SK-N-SH (cell line): ENCODE measurements around the gene GLRX5. TPM values are rescaled to one million over a fixed set of nuclear protein-coding genes. Genes with fewer than 3 reads are reported as not detected.

Experiments used
- CTCF ChIA-PET: fragments of 300-600, 350-600 bp; formaldehyde crosslinking; extraction: SDS; loops from one replicate; lab custom pipeline; 2021; lab: Yijun Ruan, JAX
- POLR2A ChIA-PET: fragments of 350-600 bp; sonication (Branson Sonifier 250); formaldehyde crosslinking; extraction: SDS; loops from one replicate; lab custom pipeline; 2020; ENCODE audit warnings: antibody characterized with exemption, inconsistent platforms; lab: Yijun Ruan, JAX
- DNase-seq: peaks from one replicate; pipeline ENCODE4 v3.0.0; 2012
- H2AFZ ChIP-seq: fragments of 200-600 bp; sonication (generic); 2 replicates; pipeline ENCODE4 v1.8.1; 2016; ENCODE audit warnings: antibody characterized with exemption, mild to moderate bottlenecking, low read depth
- H3F3A ChIP-seq: fragments of 200-600 bp; sonication (generic); replicated peaks from 2 replicates; pipeline ENCODE3; 2016; ENCODE audit warnings: antibody characterized with exemption, mild to moderate bottlenecking; ENCODE audit not compliant: insufficient read depth
- H3K27ac ChIP-seq, 2 experiments: fragments of 200-500 bp in 1 of 2; fragments of 200-600 bp in 1 of 2; sonication (Bioruptor generic) in 1 of 2; sonication (generic), shearing (Covaris generic) in 1 of 2; 2 replicates each; pipeline versions ENCODE4 v1.5.1 to v1.6.1; 2014 to 2016; ENCODE audit warnings: low read depth in 2 of 2, inconsistent platforms in 1 of 2, low read length in 1 of 2, mild to moderate bottlenecking in 1 of 2, mixed read lengths in 1 of 2
- H3K27me3 ChIP-seq: fragments of 200-600 bp; sonication (generic), shearing (Covaris generic); 2 replicates; pipeline ENCODE4 v1.6.1; 2016; ENCODE audit warnings: mixed run types; ENCODE audit not compliant: insufficient read depth
- H3K36me3 ChIP-seq, 2 experiments: fragments of 200-500 bp in 1 of 2; fragments of 200-600 bp in 1 of 2; sonication (Bioruptor generic) in 1 of 2; sonication (generic) in 1 of 2; replicated peaks in 1 of 2; 2 replicates each; pipeline versions ENCODE3 to v1.5.1; 2014 to 2016; ENCODE audit warnings: low read length in 1 of 2, mild to moderate bottlenecking in 1 of 2; ENCODE audit not compliant: insufficient read depth in 2 of 2, control insufficient read depth in 1 of 2
- H3K4me1 ChIP-seq, 2 experiments: fragments of 200-500 bp in 1 of 2; fragments of 200-600 bp in 1 of 2; sonication (Bioruptor generic) in 1 of 2; sonication (generic), shearing (Covaris generic) in 1 of 2; 2 replicates each; pipeline versions ENCODE4 v1.5.1 to v1.6.1; 2014 to 2016; ENCODE audit warnings: low read depth in 1 of 2, low read length in 1 of 2, mixed run types in 1 of 2; ENCODE audit not compliant: insufficient read depth in 2 of 2, control insufficient read depth in 1 of 2
- H3K4me2 ChIP-seq: fragments of 200-600 bp; sonication (generic), shearing (Covaris generic); 2 replicates; pipeline ENCODE4 v1.6.1; 2017; ENCODE audit warnings: mixed run types
- H3K4me3 ChIP-seq, 2 experiments: fragments of 200-500 bp in 1 of 2; fragments of 200-600 bp in 1 of 2; sonication (Bioruptor generic) in 1 of 2; sonication (generic), shearing (Covaris generic) in 1 of 2; 2 replicates each; pipeline versions ENCODE4 v1.5.1 to v1.8.1; 2014 to 2016; ENCODE audit warnings: low read depth in 2 of 2, inconsistent platforms in 1 of 2, low read length in 1 of 2, mild to moderate bottlenecking in 1 of 2, mixed read lengths in 1 of 2, moderate library complexity in 1 of 2
- H3K79me2 ChIP-seq: fragments of 200-600 bp; sonication (generic); 2 replicates; pipeline ENCODE4 v1.8.1; 2017; ENCODE audit warnings: mild to moderate bottlenecking; ENCODE audit not compliant: insufficient read depth
- H3K9ac ChIP-seq: fragments of 200-600 bp; sonication (generic); 2 replicates; pipeline ENCODE4 v1.6.1; 2017; ENCODE audit warnings: mixed run types
- H3K9me2 ChIP-seq: fragments of 200-600 bp; sonication (generic); 2 replicates; pipeline ENCODE4 v1.6.1; 2017; ENCODE audit warnings: mixed run types
- H3K9me3 ChIP-seq: fragments of 200-600 bp; sonication (generic); 2 replicates; pipeline ENCODE4 v1.6.1; 2017; ENCODE audit warnings: mixed run types, mild to moderate bottlenecking, moderate library complexity
- H4K20me1 ChIP-seq: fragments of 200-600 bp; sonication (generic); 2 replicates; pipeline ENCODE4 v1.6.1; 2017; ENCODE audit warnings: mild to moderate bottlenecking, mixed run types; ENCODE audit not compliant: insufficient read depth
- CHD2 ChIP-seq: fragments of 150-350 bp; IDR thresholded peaks from 2 replicates; pipeline ENCODE4 v1.6.1; 2018; ENCODE audit warnings: low read length; ENCODE audit not compliant: partially characterized antibody
- ELF1 ChIP-seq: IDR thresholded peaks from 2 replicates; pipeline ENCODE4 v1.4.0; 2012
- EP300 ChIP-seq, 2 experiments: IDR thresholded peaks; 2 replicates each; pipeline versions ENCODE4 v1.4.0 to v1.6.1; 2012; ENCODE audit warnings: borderline replicate concordance in 1 of 2, low read depth in 1 of 2, low read length in 1 of 2
- EZH2phosphoT487 ChIP-seq: fragments of 200-600 bp; sonication (generic); IDR thresholded peaks from 2 replicates; pipeline ENCODE4 v1.6.1; 2017; ENCODE audit warnings: low read depth, mixed run types, mild to moderate bottlenecking, antibody characterized with exemption, moderate library complexity, borderline replicate concordance
- FOSL2 ChIP-seq: IDR thresholded peaks from 2 replicates; pipeline ENCODE4 v1.4.0; 2012; ENCODE audit warnings: low read depth, mild to moderate bottlenecking, moderate library complexity, borderline replicate concordance
- FOXJ3 ChIP-seq: sonication (generic); formaldehyde crosslinking; IDR thresholded peaks from 2 replicates; pipeline ENCODE4 v1.5.1; 2020; ENCODE audit warnings: mild to moderate bottlenecking, missing genetic modification reagents
- IRF3 ChIP-seq: fragments of 150-350 bp; IDR thresholded peaks from 2 replicates; pipeline ENCODE4 v1.6.1; 2016; ENCODE audit warnings: mild to moderate bottlenecking, low read depth, low read length
- JUND ChIP-seq: IDR thresholded peaks from 2 replicates; pipeline ENCODE4 v1.4.0; 2012
- MAX ChIP-seq: IDR thresholded peaks from 2 replicates; pipeline ENCODE4 v1.4.0; 2012; ENCODE audit warnings: low read depth
- NFIC ChIP-seq: IDR thresholded peaks from 2 replicates; pipeline ENCODE4 v1.4.0; 2012; ENCODE audit warnings: borderline replicate concordance
- NRF1 ChIP-seq: IDR thresholded peaks from 2 replicates; pipeline ENCODE4 v1.6.1; 2012; ENCODE audit warnings: low read depth, mild to moderate bottlenecking, low read length
- PBX3 ChIP-seq: IDR thresholded peaks from 2 replicates; pipeline ENCODE4; 2012
- POLR2AphosphoS5 ChIP-seq: IDR thresholded peaks from 2 replicates; pipeline ENCODE4 v1.6.1; 2012; ENCODE audit warnings: low read depth, low read length
- RCOR1 ChIP-seq: fragments of 150-350 bp; IDR thresholded peaks from 2 replicates; pipeline ENCODE4 v1.6.1; 2017; ENCODE audit warnings: antibody characterized with exemption, low read length
- REST ChIP-seq: IDR thresholded peaks from 2 replicates; pipeline ENCODE4 v1.6.1; 2012; ENCODE audit warnings: mild to moderate bottlenecking, low read depth, low read length, moderate library complexity
- RFX5 ChIP-seq: IDR thresholded peaks from 2 replicates; pipeline ENCODE4 v1.6.1; 2012; ENCODE audit warnings: mild to moderate bottlenecking, improper control_type of control experiment, low read length
- RXRA ChIP-seq: IDR thresholded peaks from 2 replicates; pipeline ENCODE4 v1.4.0; 2012; ENCODE audit warnings: low read depth, mild to moderate bottlenecking, borderline replicate concordance
- SIN3A ChIP-seq: IDR thresholded peaks from 2 replicates; pipeline ENCODE4 v1.6.1; 2012; ENCODE audit warnings: low read depth, mild to moderate bottlenecking, low read length, moderate library complexity, borderline replicate concordance
- SMC3 ChIP-seq: IDR thresholded peaks from 2 replicates; pipeline ENCODE4 v1.6.1; 2012; ENCODE audit warnings: low read depth, low read length, improper control_type of control experiment
- TAF1 ChIP-seq: IDR thresholded peaks from 2 replicates; pipeline ENCODE4 v1.6.1; 2012; ENCODE audit warnings: low read depth, mild to moderate bottlenecking, low read length, moderate library complexity, borderline replicate concordance
- TEAD4 ChIP-seq: IDR thresholded peaks from 2 replicates; pipeline ENCODE4 v1.4.0; 2012; ENCODE audit warnings: mild to moderate bottlenecking, borderline replicate concordance; ENCODE audit not compliant: insufficient read depth
- USF1 ChIP-seq: IDR thresholded peaks from 2 replicates; pipeline ENCODE4 v1.4.0; 2012; ENCODE audit warnings: low read depth, borderline replicate concordance
- USF2 ChIP-seq: fragments of 150-350 bp; IDR thresholded peaks from 2 replicates; pipeline ENCODE4 v1.6.1; 2017; ENCODE audit warnings: antibody characterized with exemption, low read length, low read depth, borderline replicate concordance
- ZBTB33 ChIP-seq: IDR thresholded peaks from 2 replicates; pipeline ENCODE4 v1.4.0; 2012; ENCODE audit warnings: low read depth, borderline replicate concordance
- WGBS: methylation state at CpG from one replicate; pipeline ENCODE4 v1.1.6; 2017; ENCODE audit warnings: low lambda C conversion rate; 5-methylcytosine and 5-hydroxymethylcytosine counted together
- polyA plus RNA-seq, 3 experiments: library from polyadenylated mRNA; depleted of rRNA; stranded (reverse); fragments of >200 nt; gene quantifications; 2 replicates each; pipeline ENCODE4 v1.2.3, GENCODE V29; 2012

Gene GLRX5
- polyA plus RNA-seq, 1 of the 3 experiments (the other 2 are of a cell fraction): 29.1 TPM

- Histone ChIP-seq H2AFZ (no peak overlapping the region; the same call in 1 of the 2 replicates), H3K9me3 (no peaks in the 10 kb centered on the region), H3K27me3 (no peaks in the 10 kb centered on the region), H3F3A (peaks cover 16% of the 10 kb centered on the region), H3K4me2 (peak overlapping the region; percentile 19; the same call in 1 of the 2 replicates), H3K9ac (no peak overlapping the region), H4K20me1 (no peaks in the 10 kb centered on the region), H3K27ac (peak overlapping the region; percentile 67 to 83), H3K79me2 (no peaks in the 10 kb centered on the region; the same call in 1 of the 2 replicates), H3K9me2 (no peaks in the 10 kb centered on the region), H3K4me1 (peaks cover 20 to 39% of the 10 kb centered on the region in 2 experiments; a peak in 3 of 4 replicates), H3K36me3 (no peaks in the 10 kb centered on the region), H3K4me3 (no peak overlapping the region; a peak in 1 of 4 replicates)
- peak; percentile 61 for DNase-seq
- ChIA-PET POLR2A (no interaction called here), CTCF (interaction anchor here (1.3 to 1.6 kb wide), 2 partner anchors 13 to 55 kb away, joined by 3 to 5 read pairs; no protein-coding TSS in a partner anchor)
- 37% methylated on average over 9 of the region's 9 CpGs for WGBS
- TF ChIP-seq EP300 (IDR thresholded peaks at IDR 0.05; ENCODE audit: borderline replicate concordance in 1 of 2, low read depth in 1 of 2, low read length in 1 of 2) (peak in 1 of 2 experiments; percentile 81; a peak in 2 of 4 replicates), MAX (no peak), CHD2 (peak; percentile 16), POLR2AphosphoS5 (no peak), EZH2phosphoT487 (no peak), SIN3A (no peak), RFX5 (no peak), USF1 (no peak), TEAD4 (no peak), REST (no peak), TAF1 (no peak), NFIC (no peak), FOXJ3 (no peak), ZBTB33 (no peak), JUND (no peak), PBX3 (peak; percentile 42; the same call in 1 of the 2 replicates), RCOR1 (no peak; the same call in 1 of the 2 replicates), SMC3 (no peak), RXRA (no peak), NRF1 (no peak), ELF1 (no peak), IRF3 (no peak), USF2 (no peak), FOSL2 (no peak)
These were observed 37.3 kb upstream of the GLRX5 start for GRCh38 chr14:95497561-95498011.
